ENCODE results near the gene NELFA.

Gene NELFA

GRCh38 chr4:1994938-1995337 is 13.8 kb downstream of the NELFA start:
- TF ChIP-seq REST (IDR thresholded peaks at IDR 0.05; ENCODE audit: insufficient read depth in 1 of 2, low read depth in 2 of 2, low read length in 2 of 2) (no peak), POLR2AphosphoS5 (IDR thresholded peaks at IDR 0.05; ENCODE audit: low read depth, low read length) (no peak), TAF1 (IDR thresholded peaks at IDR 0.05; ENCODE audit: borderline replicate concordance, insufficient read depth, low read length) (no peak), SIN3A (IDR thresholded peaks at IDR 0.05; ENCODE audit: borderline replicate concordance, insufficient read depth, low read length) (no peak), FOXP2 (optimal IDR thresholded peaks at IDR 0.05; ENCODE audit: borderline replicate concordance, extremely low read depth, extremely low read length, insufficient read depth) (no peak)

GRCh38 chr4:1993169-1993516 is 15.6 kb downstream of the NELFA start:
- TF ChIP-seq TAF1 (IDR thresholded peaks at IDR 0.05; ENCODE audit: borderline replicate concordance, insufficient read depth, low read length) = no peak
- no peak for TF ChIP-seq REST (IDR thresholded peaks at IDR 0.05; ENCODE audit: insufficient read depth in 1 of 2, low read depth in 2 of 2, low read length in 2 of 2)
- TF ChIP-seq SIN3A (IDR thresholded peaks at IDR 0.05; ENCODE audit: borderline replicate concordance, insufficient read depth, low read length) = no peak
- TF ChIP-seq POLR2AphosphoS5 (IDR thresholded peaks at IDR 0.05; ENCODE audit: low read depth, low read length) = no peak
- TF ChIP-seq FOXP2 (optimal IDR thresholded peaks at IDR 0.05; ENCODE audit: borderline replicate concordance, extremely low read depth, extremely low read length, insufficient read depth) = no peak

- TF ChIP-seq REST (IDR thresholded peaks at IDR 0.05; ENCODE audit: insufficient read depth in 1 of 2, low read depth in 2 of 2, low read length in 2 of 2) = no peak
- TF ChIP-seq FOXP2 (optimal IDR thresholded peaks at IDR 0.05; ENCODE audit: borderline replicate concordance, extremely low read depth, extremely low read length, insufficient read depth) = no peak
- TF ChIP-seq TAF1 (IDR thresholded peaks at IDR 0.05; ENCODE audit: borderline replicate concordance, insufficient read depth, low read length) = no peak
- TF ChIP-seq POLR2AphosphoS5 (IDR thresholded peaks at IDR 0.05; ENCODE audit: low read depth, low read length) = no peak
- no peak for TF ChIP-seq SIN3A (IDR thresholded peaks at IDR 0.05; ENCODE audit: borderline replicate concordance, insufficient read depth, low read length)
Measured at GRCh38 chr4:1992468-1993168, 16.2 kb downstream of the NELFA start.

GRCh38 chr4:1991596-1992434 is 17.0 kb downstream of the NELFA start:
- no peak for TF ChIP-seq TAF1 (IDR thresholded peaks at IDR 0.05; ENCODE audit: borderline replicate concordance, insufficient read depth, low read length)
- TF ChIP-seq SIN3A (IDR thresholded peaks at IDR 0.05; ENCODE audit: borderline replicate concordance, insufficient read depth, low read length) = no peak

- TF ChIP-seq REST (IDR thresholded peaks at IDR 0.05; ENCODE audit: insufficient read depth in 1 of 2, low read depth in 2 of 2, low read length in 2 of 2) (no peak), FOXP2 (optimal IDR thresholded peaks at IDR 0.05; ENCODE audit: borderline replicate concordance, extremely low read depth, extremely low read length, insufficient read depth) (no peak), POLR2AphosphoS5 (IDR thresholded peaks at IDR 0.05; ENCODE audit: low read depth, low read length) (no peak), TAF1 (IDR thresholded peaks at IDR 0.05; ENCODE audit: borderline replicate concordance, insufficient read depth, low read length) (no peak), SIN3A (IDR thresholded peaks at IDR 0.05; ENCODE audit: borderline replicate concordance, insufficient read depth, low read length) (no peak)
Measured at GRCh38 chr4:1991087-1991486, 17.7 kb downstream of the NELFA start.

All from PFSK-1 (cell line).